Activated CD4-positive, alpha-beta T cell treated with anti-CD3 and anti-CD28 coated beads, Interleukin-2, Interleukin-6, amounts not matched to agents 100 ng/mL and 50 ng/mL, durations not matched to agents 16 hours and 8 hours (primary cell): Measurements from ENCODE around the gene KDM2B.

Experiments
- DNase-seq: peaks from one replicate; pipeline ENCODE4 v3.0.0-alpha.2; 2020

KDM2B gene

GRCh38 chr12:121453629-121454028 is 127.2 kb downstream of the KDM2B start:
- no peak for DNase-seq

GRCh38 chr12:121452985-121453360 is 127.8 kb downstream of the KDM2B start:
- no peak for DNase-seq

GRCh38 chr12:121452340-121452984 is 128.4 kb downstream of the KDM2B start:
- DNase-seq = no peak

DNA sequence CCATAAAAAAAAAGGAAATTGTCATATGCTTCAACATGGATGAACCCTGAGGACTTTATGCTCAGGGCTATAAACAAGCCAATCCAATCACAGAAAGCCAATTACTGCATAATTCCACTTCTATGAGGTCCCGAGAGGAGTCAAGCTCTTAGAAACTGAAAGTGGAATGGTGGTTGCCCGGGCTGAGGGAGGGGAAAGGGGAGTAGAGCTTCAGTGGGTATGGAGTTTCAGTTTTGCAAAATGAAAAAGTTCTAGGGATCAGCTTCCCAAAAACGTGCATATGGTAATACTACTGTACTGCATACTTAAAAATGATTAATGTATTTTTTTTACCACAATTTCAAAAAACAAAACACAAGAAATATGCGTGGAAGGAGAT is 128.9 kb downstream of the KDM2B start:
- DNase-seq = no peak

- DNase-seq = no peak
Measured at GRCh38 chr12:121448771-121449315, 132.0 kb downstream of the KDM2B start.

DNA sequence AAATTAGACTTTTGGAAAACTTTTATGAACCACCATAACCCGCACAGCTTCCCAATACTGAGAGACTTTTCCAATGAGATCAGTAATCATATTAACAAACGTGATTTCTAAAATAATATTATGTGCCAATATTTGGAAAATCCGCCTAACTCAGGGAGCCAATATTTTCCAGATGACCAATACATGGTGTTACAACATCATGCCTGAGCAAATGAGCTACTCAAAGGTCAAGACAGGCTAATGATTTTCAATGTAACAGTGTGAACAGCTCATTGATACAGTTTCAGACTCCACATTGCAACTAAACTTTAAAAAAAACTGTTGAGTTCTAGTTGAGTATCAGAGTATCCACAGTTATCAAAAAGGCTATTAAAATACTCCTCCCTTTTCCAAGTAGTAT is 134.1 kb downstream of the KDM2B start:
- no peak for DNase-seq

DNA sequence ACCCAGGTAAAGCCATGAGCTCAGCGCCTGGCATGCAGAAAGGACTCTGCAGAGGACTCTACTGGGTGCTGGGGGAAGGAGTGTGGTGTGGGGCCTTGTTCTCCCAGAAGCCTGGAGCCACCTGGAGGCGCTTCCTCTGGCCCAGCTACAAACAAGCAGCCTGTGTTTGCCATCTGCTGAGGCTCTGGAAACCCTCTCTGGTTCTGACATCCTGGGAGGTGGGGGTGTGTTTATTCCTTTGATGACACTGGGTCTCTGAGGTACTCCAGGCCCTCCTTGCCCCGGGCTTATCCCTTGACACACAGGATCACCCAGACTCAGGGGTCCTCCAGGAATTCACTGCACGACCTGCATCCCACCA is 136.0 kb downstream of the KDM2B start:
- no peak for DNase-seq

- DNase-seq = no peak
Measured at GRCh38 chr12:121443911-121444841, 136.6 kb downstream of the KDM2B start.

DNA sequence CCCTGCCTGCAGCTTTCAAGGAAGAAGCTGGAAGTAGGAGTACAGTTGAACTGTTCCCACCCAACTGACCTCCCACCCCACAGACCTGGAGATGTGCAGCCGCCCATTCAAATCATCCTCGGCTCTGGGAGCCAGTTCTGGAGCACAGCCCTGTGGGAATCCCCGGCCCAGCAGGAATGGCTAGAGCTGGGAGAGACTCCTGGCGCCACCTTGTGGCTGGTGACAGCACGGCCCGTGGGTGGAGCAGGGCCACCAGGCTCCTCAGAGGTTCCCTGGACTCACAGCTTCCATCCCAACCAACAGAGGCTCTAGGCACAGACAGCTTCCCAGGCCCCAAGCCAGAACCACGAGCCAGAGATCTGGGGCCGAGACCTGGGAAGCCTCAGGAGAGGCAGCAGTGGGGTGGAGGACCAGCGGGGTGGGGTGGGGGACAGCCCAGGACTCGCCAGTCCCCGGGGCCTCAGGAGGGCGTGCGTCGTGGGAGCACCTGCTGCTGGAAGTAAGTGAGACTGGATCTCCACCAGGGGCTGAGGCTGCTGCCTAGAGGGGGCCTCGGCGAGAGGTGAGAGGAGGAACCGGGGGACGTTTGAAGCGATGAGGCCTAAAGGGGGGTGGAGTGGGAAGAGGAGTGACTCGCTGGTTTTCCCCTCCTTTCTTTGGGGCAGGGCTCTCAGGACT is 137.5 kb downstream of the KDM2B start:
- DNase-seq = peak; percentile 68

DNA sequence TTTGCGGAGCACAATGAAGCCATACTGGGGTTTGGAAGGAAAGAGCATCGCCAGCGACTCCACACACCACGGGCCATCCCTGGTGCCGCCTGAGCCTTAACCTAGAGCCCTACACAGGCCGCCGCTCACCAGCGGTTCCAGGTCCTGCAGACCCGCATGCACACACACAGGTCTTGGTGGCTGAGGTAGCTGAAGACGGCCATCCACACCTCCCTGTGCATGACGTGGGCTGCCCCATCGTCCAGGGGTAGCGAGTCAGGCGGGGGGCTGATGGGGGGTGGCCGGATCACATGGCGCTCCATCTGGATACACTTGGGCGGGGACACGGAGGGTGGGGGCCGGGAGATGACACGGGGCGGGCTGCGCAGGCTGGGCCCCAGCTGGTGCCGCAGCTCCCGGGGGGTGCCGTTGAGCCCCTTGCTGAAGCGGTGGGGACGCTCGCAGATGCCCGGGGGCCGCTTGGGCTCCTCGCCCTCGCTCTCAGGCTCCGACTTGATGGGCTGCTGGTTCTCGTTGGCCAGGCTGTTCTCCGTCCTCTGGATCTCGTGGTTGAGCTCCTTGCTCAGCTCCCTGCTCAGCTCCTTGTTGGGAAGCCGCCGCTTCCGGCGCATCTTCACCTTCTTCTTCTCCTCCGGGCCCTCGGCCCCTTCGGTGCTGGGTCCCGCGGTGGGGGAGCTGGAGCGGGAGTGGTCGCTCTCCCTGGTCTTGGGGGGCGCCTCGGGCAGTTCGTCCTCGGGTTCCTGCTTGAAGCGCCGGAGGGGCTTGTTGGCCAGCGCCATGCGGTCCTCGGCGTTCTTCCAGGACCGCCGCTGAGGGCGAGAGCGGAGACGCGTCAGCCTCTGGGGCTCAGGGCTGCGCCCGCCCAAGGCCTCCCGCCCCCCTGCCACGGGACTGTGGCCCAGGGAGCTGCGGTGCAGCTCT is 138.5 kb downstream of the KDM2B start:
- DNase-seq = no peak

DNA sequence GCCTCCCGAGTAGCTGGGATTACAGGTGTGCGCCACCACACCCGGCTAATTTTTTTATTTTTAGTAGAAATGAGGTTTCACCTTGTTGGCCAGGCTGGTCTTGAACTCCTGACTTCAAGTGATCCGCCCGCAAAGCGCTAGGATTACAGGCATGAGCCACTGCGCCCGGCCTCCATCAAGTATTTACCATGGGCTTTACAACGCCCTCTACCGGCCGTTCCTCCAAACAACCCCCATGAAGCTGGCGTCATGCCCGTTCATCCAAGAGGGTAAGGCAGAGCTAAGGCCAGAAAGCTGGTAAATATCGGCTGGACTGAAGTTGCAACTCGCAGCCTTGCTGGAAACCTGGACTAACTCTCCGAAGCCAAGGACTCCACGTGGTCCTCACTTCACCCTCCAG is 139.3 kb downstream of the KDM2B start:
- DNase-seq = no peak

DNA sequence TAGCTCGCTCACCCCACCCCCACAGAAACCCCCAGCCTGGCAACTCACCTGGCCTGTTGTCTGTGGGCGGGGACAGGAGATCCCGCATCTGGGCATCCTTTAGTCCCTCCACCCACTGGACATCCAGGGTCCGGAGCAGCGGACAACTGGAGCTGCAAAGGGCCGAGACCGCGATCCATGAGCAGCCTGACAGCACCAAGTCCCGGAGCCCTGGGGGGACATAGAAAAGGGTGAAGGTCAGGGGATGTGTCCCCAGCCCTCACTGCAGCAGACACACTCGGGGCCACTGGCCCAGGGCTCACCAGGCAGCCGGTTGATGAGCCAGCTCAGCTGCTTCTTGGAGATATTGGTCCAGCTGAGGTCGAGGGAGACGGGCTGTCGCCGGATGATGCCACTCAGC is 140.1 kb downstream of the KDM2B start:
- DNase-seq = no peak

GRCh38 chr12:121439715-121440114 is 141.1 kb downstream of the KDM2B start:
- no peak for DNase-seq

GRCh38 chr12:121438905-121439304 is 141.9 kb downstream of the KDM2B start:
- no peak for DNase-seq

GRCh38 chr12:121436706-121437105 is 144.1 kb downstream of the KDM2B start:
- DNase-seq = no peak

GRCh38 chr12:121432740-121433480 is 147.9 kb downstream of the KDM2B start:
- DNase-seq = no peak

DNA sequence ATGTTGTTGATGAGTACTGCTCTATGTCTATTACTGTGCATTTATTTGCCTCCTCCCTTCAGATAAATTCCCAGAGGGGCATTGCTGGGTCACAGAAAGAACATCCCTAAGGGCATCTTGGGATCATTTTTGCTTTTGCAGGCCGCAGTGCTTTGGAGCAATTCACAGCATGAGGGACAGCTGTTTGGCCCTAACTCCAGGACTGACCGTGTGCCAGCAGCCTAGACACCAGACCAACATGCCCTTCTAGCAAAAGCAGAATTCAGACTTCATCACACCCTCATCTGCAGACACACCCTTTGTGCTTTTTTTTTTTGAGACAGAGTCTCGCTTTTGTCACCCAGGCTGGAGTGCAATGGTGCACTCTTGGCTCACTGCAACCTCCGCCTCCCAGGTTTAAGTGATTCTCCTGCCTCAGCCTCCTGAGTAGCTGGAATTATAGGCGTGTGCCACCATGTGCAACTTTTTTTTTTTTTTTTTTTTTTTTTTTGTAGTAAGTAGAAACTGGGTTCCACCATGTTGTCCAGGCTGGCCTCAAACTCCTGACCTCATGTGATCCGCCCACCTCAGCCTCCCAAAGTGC is 149.9 kb downstream of the KDM2B start:
- no peak for DNase-seq

DNA sequence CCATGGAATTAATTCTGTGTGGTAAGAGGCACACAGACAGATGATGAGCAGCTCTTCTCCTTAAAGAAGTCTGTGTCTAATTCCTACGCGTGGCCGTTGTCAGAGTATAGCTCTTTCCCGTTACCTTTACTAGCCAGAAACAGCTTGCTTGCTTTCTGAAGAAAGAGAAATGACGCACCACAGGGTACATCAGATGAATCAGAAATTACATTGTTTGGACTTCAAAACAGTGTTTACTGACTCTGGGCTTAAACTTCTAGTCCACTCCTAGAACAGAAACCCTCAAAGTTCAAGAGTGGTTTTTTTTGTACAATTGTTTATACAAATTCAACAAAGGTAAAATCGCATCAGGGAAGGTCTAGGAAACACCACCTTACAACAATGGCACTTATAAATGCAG is 151.9 kb downstream of the KDM2B start:
- DNase-seq = no peak

DNA sequence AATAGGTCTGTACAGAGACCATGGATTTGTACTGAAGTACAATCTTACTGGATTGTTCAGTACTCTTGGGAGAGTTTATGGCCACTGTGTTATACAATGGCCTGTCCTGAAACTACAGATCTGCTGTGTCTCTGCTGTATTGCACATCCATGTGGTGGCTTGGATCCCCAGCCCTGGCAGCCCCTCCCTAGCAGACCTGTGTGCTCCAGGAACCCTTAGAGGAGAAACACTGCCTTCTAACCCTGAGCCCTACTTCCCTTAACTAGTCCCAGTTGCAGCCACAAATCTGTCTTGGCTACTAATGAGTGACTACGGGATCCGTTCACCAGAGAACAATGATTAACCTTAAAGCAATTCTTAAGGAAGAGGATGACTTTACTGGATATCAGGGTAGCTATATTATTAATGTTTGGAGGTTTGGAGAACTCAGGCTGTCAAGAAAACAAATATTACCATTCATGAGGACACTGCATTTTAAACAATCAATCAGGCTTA is 153.2 kb downstream of the KDM2B start:
- no peak for DNase-seq

DNA sequence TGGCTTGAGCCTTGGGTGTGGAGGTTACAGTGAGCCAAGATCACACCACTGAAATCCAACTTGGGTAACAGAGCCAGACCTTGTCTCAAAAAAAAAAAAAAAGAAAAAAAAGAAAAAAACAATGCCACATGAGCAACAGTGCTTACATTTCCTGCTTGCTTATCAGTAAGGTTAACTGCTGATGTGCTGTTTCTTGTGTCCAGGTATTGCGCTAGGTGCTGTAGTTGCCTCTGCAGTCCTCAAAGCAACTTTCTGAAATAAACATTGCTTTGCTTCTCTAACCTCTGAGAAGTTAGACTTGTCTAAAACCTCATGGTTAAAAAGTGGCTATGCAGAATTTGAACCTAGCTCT is 156.2 kb downstream of the KDM2B start:
- no peak for DNase-seq
